ENCODE results near the gene ERICH4.

ERICH4 gene

DNA sequence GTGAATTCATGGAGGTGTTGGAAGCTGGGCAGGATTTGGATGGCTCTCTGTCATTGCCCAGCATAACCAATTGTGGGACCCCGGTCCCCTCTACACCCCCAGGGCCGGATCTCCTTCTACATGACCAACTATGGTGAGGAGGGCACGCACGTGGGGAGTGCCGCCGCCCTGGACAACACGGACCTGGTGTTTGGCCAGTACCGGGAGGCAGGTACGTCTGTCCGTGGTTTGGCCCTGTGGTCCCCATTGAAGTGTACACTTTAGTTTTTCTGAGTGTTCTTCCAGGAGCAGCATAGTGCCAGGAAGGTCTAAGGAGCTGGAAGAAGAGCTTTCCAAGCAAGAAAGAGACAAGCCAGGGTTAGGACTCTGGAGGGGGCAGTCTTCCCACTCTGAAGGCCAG is 29.0 kb upstream of the ERICH4 start:
- H2AK5ac ChIP-seq (ENCODE audit: low read depth, low read length), result no peak overlapping the region
- H3K27me3 ChIP-seq (ENCODE audit: control insufficient read depth in 3 of 3, insufficient read depth in 3 of 3, low read depth in 1 of 3, low read length in 3 of 3), result no peaks in the 10 kb centered on the region
- no peak overlapping the region for H2BK12ac ChIP-seq (ENCODE audit: low read length)
- no peak overlapping the region for H2AFZ ChIP-seq (ENCODE audit: low read length)
- H4K8ac ChIP-seq (ENCODE audit: low read depth, low read length), result no peak overlapping the region
- no peak overlapping the region for H3K4ac ChIP-seq (ENCODE audit: low read length)
- H3K14ac ChIP-seq (ENCODE audit: low read length), result no peak overlapping the region
- H4K91ac ChIP-seq (ENCODE audit: low read depth, low read length, poor library complexity), result no peak overlapping the region
- H3K4me3 ChIP-seq (ENCODE audit: low read length in 2 of 2), result no peak overlapping the region
- H3K27ac ChIP-seq (replicated peaks; ENCODE audit: low read length), result no peak overlapping the region
- no peak overlapping the region for H2BK5ac ChIP-seq (ENCODE audit: low read length)
- H3K18ac ChIP-seq (ENCODE audit: low read length), result no peak overlapping the region
- H3K9me3 ChIP-seq (replicated peaks in 1 of 2; ENCODE audit: control insufficient read depth in 2 of 2, insufficient read depth in 1 of 2, low read depth in 1 of 2, low read length in 2 of 2), result peaks cover 0 to under 1% of the 10 kb centered on the region in 2 donors
- H3K9ac ChIP-seq (ENCODE audit: low read depth, low read length, poor library complexity), result no peak overlapping the region
- H2BK15ac ChIP-seq (ENCODE audit: low read length), result no peak overlapping the region
- no peaks in the 10 kb centered on the region for H3K4me1 ChIP-seq (ENCODE audit: control insufficient read depth in 2 of 2, insufficient read depth in 1 of 2, low read depth in 1 of 2, low read length in 2 of 2)
- H3K4me2 ChIP-seq (ENCODE audit: insufficient read depth, low read length, poor library complexity, severe bottlenecking), result no peak overlapping the region
- peaks cover 1% of the 10 kb centered on the region for H3K79me1 ChIP-seq (ENCODE audit: low read depth, low read length)
- H2BK120ac ChIP-seq (ENCODE audit: low read depth, low read length), result no peak overlapping the region
- H3K36me3 ChIP-seq (replicated peaks in 1 of 2; ENCODE audit: control insufficient read depth in 2 of 2, insufficient read depth in 2 of 2, low read length in 2 of 2), result peaks cover 23 to 41% of the 10 kb centered on the region in 2 donors
- no CpG with 5 or more reads among the region's 10 CpGs for WGBS, 2 donors (ENCODE audit: extremely low coverage in 2 of 2, insufficient read length in 2 of 2, insufficient replicate concordance in 1 of 2)
- no peak for DNase-seq (ENCODE audit: low spot score)
- H3K23ac ChIP-seq (ENCODE audit: low read depth, low read length, poor library complexity), result no peak overlapping the region

DNA sequence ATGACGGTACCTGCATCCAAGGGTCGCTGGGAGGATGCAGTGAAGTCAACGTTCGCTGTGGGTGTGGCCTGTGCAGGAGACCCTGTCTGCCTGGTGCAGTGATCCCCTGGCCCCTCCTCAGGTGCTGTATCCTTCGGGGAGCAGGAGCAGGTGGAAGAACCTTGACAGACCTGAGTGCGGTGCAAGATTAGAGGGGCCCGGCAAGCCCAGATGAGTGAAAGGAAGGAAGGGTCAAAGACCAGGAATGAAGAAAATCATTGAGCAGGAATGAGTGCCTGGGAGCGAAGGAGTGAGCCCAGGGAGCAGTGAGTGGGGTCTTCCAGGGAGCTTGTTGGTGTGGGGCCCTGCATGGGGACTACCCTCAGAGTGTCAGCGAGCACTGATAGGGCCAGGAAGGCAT is 28.5 kb upstream of the ERICH4 start:
- Histone ChIP-seq H2AK5ac (ENCODE audit: low read depth, low read length) (no peak overlapping the region), H3K18ac (ENCODE audit: low read length) (no peak overlapping the region), H2BK15ac (ENCODE audit: low read length) (no peak overlapping the region), H3K9me3 (replicated peaks in 1 of 2; ENCODE audit: control insufficient read depth in 2 of 2, insufficient read depth in 1 of 2, low read depth in 1 of 2, low read length in 2 of 2) (peaks cover 0 to 2% of the 10 kb centered on the region in 2 donors), H3K23ac (ENCODE audit: low read depth, low read length, poor library complexity) (no peak overlapping the region), H4K91ac (ENCODE audit: low read depth, low read length, poor library complexity) (no peak overlapping the region), H3K36me3 (replicated peaks in 1 of 2; ENCODE audit: control insufficient read depth in 2 of 2, insufficient read depth in 2 of 2, low read length in 2 of 2) (peaks cover 26 to 46% of the 10 kb centered on the region in 2 donors), H3K14ac (ENCODE audit: low read length) (no peak overlapping the region), H2BK12ac (ENCODE audit: low read length) (no peak overlapping the region), H2AFZ (ENCODE audit: low read length) (no peak overlapping the region), H2BK5ac (ENCODE audit: low read length) (no peak overlapping the region), H3K9ac (ENCODE audit: low read depth, low read length, poor library complexity) (no peak overlapping the region), H3K4me1 (ENCODE audit: control insufficient read depth in 2 of 2, insufficient read depth in 1 of 2, low read depth in 1 of 2, low read length in 2 of 2) (no peaks in the 10 kb centered on the region), H3K4ac (ENCODE audit: low read length) (no peak overlapping the region), H3K27me3 (ENCODE audit: control insufficient read depth in 3 of 3, insufficient read depth in 3 of 3, low read depth in 1 of 3, low read length in 3 of 3) (no peaks in the 10 kb centered on the region), H3K27ac (replicated peaks; ENCODE audit: low read length) (no peak overlapping the region), H3K79me1 (ENCODE audit: low read depth, low read length) (peaks cover 1% of the 10 kb centered on the region), H4K8ac (ENCODE audit: low read depth, low read length) (peak overlapping the region; percentile 43), H3K4me2 (ENCODE audit: insufficient read depth, low read length, poor library complexity, severe bottlenecking) (no peak overlapping the region), H2BK120ac (ENCODE audit: low read depth, low read length) (no peak overlapping the region), H3K4me3 (ENCODE audit: low read length in 2 of 2) (no peak overlapping the region)
- no CpG with 5 or more reads among the region's 9 CpGs for WGBS, 2 donors (ENCODE audit: extremely low coverage in 2 of 2, insufficient read length in 2 of 2, insufficient replicate concordance in 1 of 2)
- no peak for DNase-seq (ENCODE audit: low spot score)

DNA sequence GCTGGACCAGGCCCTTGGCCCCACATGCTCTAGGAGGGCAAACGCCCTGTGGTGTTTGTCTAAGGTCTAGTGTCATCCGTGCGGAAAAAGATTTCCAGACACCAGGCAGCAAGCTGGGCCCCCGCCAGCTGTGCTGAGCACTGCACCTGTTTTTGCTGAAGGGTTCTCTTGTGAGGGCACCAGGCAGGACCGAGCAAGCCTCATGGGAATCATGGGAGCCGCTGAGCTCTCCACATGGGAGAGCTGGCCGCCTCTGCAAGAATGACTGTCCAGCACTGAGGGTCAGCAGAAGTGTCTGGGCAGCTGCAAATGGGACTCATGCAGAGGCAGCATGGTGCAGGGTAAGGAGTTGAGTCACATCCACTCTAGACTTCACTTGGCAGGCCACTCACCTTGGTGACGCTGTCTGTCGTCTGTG is 27.8 kb upstream of the ERICH4 start:
- H2BK15ac ChIP-seq (ENCODE audit: low read length), result no peak overlapping the region
- H3K9ac ChIP-seq (ENCODE audit: low read depth, low read length, poor library complexity), result no peak overlapping the region
- no peak overlapping the region for H3K14ac ChIP-seq (ENCODE audit: low read length)
- no peak overlapping the region for H2AFZ ChIP-seq (ENCODE audit: low read length)
- no peak overlapping the region for H2BK5ac ChIP-seq (ENCODE audit: low read length)
- peaks cover 0 to 2% of the 10 kb centered on the region in 2 donors for H3K9me3 ChIP-seq (replicated peaks in 1 of 2; ENCODE audit: control insufficient read depth in 2 of 2, insufficient read depth in 1 of 2, low read depth in 1 of 2, low read length in 2 of 2)
- no peak overlapping the region for H2AK5ac ChIP-seq (ENCODE audit: low read depth, low read length)
- H4K8ac ChIP-seq (ENCODE audit: low read depth, low read length), result no peak overlapping the region
- H3K4me1 ChIP-seq (ENCODE audit: control insufficient read depth in 2 of 2, insufficient read depth in 1 of 2, low read depth in 1 of 2, low read length in 2 of 2), result no peaks in the 10 kb centered on the region
- H3K18ac ChIP-seq (ENCODE audit: low read length), result no peak overlapping the region
- no peak overlapping the region for H3K4me2 ChIP-seq (ENCODE audit: insufficient read depth, low read length, poor library complexity, severe bottlenecking)
- H3K23ac ChIP-seq (ENCODE audit: low read depth, low read length, poor library complexity), result no peak overlapping the region
- no peak overlapping the region for H2BK12ac ChIP-seq (ENCODE audit: low read length)
- no CpG with 5 or more reads among the region's 9 CpGs for WGBS, 2 donors (ENCODE audit: extremely low coverage in 2 of 2, insufficient read length in 2 of 2, insufficient replicate concordance in 1 of 2)
- H3K27me3 ChIP-seq (ENCODE audit: control insufficient read depth in 3 of 3, insufficient read depth in 3 of 3, low read depth in 1 of 3, low read length in 3 of 3), result no peaks in the 10 kb centered on the region
- H2BK120ac ChIP-seq (ENCODE audit: low read depth, low read length), result no peak overlapping the region
- H3K4me3 ChIP-seq (ENCODE audit: low read length in 2 of 2), result no peak overlapping the region
- peaks cover 29 to 52% of the 10 kb centered on the region in 2 donors for H3K36me3 ChIP-seq (replicated peaks in 1 of 2; ENCODE audit: control insufficient read depth in 2 of 2, insufficient read depth in 2 of 2, low read length in 2 of 2)
- no peak overlapping the region for H3K4ac ChIP-seq (ENCODE audit: low read length)
- no peak for DNase-seq (ENCODE audit: low spot score)
- no peak overlapping the region for H4K91ac ChIP-seq (ENCODE audit: low read depth, low read length, poor library complexity)
- H3K27ac ChIP-seq (replicated peaks; ENCODE audit: low read length), result no peak overlapping the region
- peaks cover 1% of the 10 kb centered on the region for H3K79me1 ChIP-seq (ENCODE audit: low read depth, low read length)

DNA sequence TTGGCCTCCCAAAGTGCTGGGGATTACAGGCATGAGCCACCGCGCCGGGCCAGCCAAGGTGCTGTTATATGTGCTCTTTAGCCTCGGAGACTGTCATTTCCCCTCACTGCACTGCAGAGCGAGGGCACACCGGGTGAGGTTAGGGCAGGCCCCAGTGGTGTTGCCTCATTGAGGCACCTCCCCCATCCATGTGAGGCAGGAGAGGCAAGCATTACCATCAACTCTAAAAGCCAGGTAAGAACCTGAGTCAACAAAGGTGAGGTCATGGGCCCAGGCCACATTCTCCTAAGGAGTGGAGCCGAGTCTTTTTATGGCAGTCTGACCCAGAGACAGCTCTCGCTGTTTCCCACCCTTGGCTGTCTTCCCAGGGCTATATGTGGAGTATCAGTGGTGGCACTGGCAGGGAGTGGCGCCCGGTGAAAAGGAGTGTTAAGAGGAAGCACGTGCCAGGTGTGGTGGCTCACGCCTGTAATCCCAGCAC is 26.7 kb upstream of the ERICH4 start:
- Histone ChIP-seq H3K36me3 (replicated peaks in 1 of 2; ENCODE audit: control insufficient read depth in 2 of 2, insufficient read depth in 2 of 2, low read length in 2 of 2) (peaks cover 31 to 56% of the 10 kb centered on the region in 2 donors), H2BK120ac (ENCODE audit: low read depth, low read length) (no peak overlapping the region), H3K4ac (ENCODE audit: low read length) (no peak overlapping the region), H3K4me1 (ENCODE audit: control insufficient read depth in 2 of 2, insufficient read depth in 1 of 2, low read depth in 1 of 2, low read length in 2 of 2) (no peaks in the 10 kb centered on the region), H3K27ac (replicated peaks; ENCODE audit: low read length) (no peak overlapping the region), H4K8ac (ENCODE audit: low read depth, low read length) (no peak overlapping the region), H2AK5ac (ENCODE audit: low read depth, low read length) (no peak overlapping the region), H3K79me1 (ENCODE audit: low read depth, low read length) (peaks cover 1% of the 10 kb centered on the region), H3K4me2 (ENCODE audit: insufficient read depth, low read length, poor library complexity, severe bottlenecking) (no peak overlapping the region), H3K23ac (ENCODE audit: low read depth, low read length, poor library complexity) (no peak overlapping the region), H2BK15ac (ENCODE audit: low read length) (no peak overlapping the region), H3K18ac (ENCODE audit: low read length) (no peak overlapping the region), H3K27me3 (ENCODE audit: control insufficient read depth in 3 of 3, insufficient read depth in 3 of 3, low read depth in 1 of 3, low read length in 3 of 3) (no peaks in the 10 kb centered on the region), H2BK12ac (ENCODE audit: low read length) (no peak overlapping the region), H2AFZ (ENCODE audit: low read length) (no peak overlapping the region), H4K91ac (ENCODE audit: low read depth, low read length, poor library complexity) (no peak overlapping the region), H3K9ac (ENCODE audit: low read depth, low read length, poor library complexity) (no peak overlapping the region), H3K9me3 (replicated peaks in 1 of 2; ENCODE audit: control insufficient read depth in 2 of 2, insufficient read depth in 1 of 2, low read depth in 1 of 2, low read length in 2 of 2) (peaks cover 0 to 2% of the 10 kb centered on the region in 2 donors), H3K14ac (ENCODE audit: low read length) (no peak overlapping the region), H3K4me3 (ENCODE audit: low read length in 2 of 2) (no peak overlapping the region), H2BK5ac (ENCODE audit: low read length) (no peak overlapping the region)
- no peak for DNase-seq (ENCODE audit: low spot score)
- no CpG with 5 or more reads among the region's 12 CpGs for WGBS, 2 donors (ENCODE audit: extremely low coverage in 2 of 2, insufficient read length in 2 of 2, insufficient replicate concordance in 1 of 2)

All from neuronal stem cell (in vitro differentiated cells).